Activated T-helper 1 cell treated with anti-CD3 and anti-CD28 coated beads, Interleukin-2, amount 50 U/mL, for 16 hours (primary cell): Measurements from ENCODE around the gene ITGA3.

Experiments
- DNase-seq, 2 donors: peaks; one replicate each; pipeline ENCODE4 v3.0.0-alpha.2; 2020; ENCODE audit warnings: low read depth in 1 of 2, low spot score in 1 of 2

The ITGA3 gene

DNA sequence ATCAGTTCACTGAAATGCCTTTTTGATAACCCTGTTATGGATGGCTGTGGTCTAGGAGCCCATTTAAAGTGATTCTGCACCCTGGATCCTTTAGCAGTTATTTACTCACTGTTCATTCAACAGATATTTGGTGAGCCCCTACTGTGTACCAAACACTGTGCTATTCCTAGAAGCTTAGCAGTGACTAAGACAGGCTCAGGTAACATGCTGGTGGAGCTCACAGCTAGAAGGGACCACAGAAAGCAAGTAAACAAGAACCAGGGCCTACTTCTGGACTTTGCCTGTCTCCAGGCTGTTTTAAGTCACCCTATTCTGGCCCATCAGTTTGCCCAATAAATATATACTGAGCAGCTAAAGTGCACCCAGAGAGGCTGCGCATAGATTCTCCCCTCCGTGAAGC is 11.1 kb downstream of the ITGA3 start:
- no peak for DNase-seq

DNA sequence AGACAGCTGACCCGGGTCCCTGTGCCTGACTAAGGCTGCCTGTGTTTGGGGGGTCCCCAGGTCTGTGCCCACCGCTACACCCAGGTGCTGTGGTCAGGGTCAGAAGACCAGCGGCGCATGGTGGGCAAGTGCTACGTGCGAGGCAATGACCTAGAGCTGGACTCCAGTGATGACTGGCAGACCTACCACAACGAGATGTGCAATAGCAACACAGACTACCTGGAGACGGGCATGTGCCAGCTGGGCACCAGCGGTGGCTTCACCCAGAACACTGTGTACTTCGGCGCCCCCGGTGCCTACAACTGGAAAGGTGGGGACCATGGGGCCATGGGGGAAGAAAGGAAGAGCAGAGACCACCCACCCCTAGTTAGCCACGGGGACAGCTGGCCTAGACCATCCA is 12.1 kb downstream of the ITGA3 start:
- DNase-seq = no peak

- DNase-seq = no peak
These were observed 15.2 kb downstream of the ITGA3 start for GRCh38 chr17:50070908-50071680.

- no peak for DNase-seq
These were observed 15.8 kb downstream of the ITGA3 start for GRCh38 chr17:50071692-50072091.

DNA sequence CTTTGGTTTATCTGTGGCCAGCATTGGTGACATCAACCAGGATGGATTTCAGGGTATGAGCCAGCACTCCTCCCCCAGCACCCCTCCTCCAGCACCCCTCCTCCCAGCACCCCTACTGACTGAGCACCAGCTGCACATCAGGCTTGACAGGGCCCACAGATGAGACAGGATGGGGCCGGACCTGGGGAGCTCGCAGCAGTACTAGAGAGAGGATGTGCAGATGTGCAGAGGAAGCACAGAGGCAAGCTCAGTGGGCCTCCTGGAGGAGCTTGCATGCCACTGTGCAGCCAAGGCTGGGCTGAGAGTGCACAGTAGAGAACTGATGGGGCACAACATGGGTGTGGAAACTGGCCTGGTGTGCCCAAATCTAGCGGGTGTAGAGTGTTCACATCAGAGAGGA is 16.2 kb downstream of the ITGA3 start:
- no peak for DNase-seq

DNA sequence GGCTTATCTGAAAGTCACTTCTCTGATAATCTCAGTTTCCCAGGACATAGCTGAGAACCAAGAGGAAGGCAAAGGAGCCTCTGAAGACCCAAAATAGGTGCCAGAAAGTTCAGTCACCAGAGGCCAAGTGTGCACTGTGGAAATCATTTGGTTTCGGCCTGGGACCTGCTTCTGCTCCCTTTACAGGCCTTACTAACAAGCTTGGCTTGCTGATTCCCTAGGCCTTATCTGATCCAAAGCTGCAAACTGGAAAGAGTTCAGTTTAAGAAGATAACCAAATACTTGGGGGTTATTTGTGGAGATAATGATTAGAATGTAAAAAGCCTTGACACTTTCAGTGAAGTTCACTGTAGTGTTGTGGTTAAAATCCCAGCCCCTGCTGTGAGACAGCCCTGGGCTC is 17.0 kb downstream of the ITGA3 start:
- DNase-seq = no peak

DNA sequence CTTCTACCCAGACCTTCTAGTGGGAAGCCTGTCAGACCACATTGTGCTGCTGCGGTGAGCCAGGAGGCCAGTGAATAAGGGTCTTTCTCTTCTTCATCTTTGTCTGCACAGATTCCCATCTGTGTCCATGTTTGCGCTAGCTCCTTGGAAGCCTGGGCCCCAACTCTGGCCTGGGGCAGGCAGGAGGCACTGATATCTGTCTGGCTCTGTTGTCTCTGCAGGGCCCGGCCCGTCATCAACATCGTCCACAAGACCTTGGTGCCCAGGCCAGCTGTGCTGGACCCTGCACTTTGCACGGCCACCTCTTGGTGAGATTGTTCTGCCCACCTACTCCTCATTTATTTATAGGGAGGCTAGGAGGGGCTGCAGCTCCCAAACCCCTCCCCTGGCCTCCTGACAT is 18.3 kb downstream of the ITGA3 start:
- DNase-seq = no peak

GRCh38 chr17:50075446-50076032 is 19.6 kb downstream of the ITGA3 start:
- DNase-seq = no peak

- no peak for DNase-seq
These were observed 20.3 kb downstream of the ITGA3 start for GRCh38 chr17:50076221-50076590.

DNA sequence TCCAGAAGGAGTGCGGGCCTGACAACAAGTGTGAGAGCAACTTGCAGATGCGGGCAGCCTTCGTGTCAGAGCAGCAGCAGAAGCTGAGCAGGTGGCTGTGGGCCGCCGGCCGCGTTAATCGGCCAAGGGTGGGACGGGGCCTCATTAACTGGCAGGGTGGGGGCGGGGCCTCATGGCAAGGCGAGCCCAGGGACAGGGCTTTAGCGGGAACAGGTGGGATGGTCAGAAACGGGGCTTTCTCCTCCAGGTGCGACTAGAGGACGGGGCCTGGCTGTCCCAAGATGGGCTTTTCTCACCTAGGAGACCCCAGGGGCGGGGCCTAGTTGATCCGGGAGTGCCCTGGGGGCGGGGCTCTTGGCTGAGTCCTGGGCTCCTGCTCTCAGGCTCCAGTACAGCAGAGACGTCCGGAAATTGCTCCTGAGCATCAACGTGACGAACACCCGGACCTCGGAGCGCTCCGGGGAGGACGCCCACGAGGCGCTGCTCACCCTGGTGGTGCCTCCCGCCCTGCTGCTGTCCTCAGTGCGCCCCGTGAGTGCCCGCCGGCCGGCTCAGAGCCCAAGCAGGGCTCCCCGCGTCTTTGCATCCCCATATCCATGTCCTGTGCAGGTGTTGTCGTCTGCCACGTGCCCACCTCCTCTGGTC is 20.8 kb downstream of the ITGA3 start:
- no peak for DNase-seq

DNA sequence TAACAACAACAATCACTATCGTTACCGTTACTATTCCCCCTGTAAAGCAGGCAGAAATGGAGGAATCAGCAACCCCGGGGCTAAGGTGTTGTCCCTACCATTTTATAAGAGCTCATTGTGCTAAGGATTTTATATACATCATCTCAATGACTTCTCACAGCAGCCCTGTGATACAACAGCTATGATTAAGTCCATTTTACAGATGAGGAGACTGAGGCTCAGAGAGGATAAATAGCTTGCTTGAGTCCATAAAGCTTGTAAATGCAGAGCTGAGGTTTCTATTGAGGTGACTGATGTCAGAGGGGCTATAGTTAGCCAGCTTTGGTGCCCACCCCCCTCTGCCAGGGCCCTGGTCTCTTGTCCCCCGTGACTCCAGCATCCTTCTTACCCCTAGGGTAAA is 22.5 kb downstream of the ITGA3 start:
- DNase-seq = no peak

DNA sequence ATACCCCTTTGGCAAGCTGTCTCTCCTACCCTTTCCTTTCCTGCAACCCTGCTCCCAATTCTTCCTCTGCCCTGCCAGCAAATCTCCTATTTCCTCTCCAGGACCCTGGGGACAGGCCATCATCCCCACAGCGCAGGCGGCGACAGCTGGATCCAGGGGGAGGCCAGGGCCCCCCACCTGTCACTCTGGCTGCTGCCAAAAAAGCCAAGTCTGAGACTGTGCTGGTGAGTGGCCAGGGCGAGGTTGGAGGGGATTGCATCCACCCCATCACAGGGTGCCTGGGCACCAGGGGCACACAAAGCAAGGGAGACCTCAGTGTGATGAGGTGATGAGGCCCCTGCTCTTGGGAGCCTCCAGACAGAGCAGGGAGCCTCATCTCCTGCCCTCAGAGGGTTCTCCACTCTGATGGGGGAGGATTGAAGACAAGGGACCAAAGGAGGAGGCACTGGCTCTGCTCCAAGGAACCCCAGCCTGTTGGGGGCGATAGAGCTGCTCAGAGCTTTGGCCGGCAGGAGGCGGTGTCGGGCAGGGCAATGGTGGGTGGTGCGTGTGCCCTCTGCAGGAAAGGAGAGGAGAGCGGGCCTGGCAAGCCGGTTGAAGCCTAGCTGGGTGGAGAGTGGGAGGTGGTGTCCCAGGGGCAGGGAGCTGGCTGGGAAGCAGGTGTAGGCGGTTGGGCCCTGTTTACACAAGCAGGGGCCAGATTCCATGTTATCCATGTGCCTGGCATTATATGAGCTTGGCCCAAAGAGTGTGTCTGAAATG is 23.6 kb downstream of the ITGA3 start:
- no peak for DNase-seq

DNA sequence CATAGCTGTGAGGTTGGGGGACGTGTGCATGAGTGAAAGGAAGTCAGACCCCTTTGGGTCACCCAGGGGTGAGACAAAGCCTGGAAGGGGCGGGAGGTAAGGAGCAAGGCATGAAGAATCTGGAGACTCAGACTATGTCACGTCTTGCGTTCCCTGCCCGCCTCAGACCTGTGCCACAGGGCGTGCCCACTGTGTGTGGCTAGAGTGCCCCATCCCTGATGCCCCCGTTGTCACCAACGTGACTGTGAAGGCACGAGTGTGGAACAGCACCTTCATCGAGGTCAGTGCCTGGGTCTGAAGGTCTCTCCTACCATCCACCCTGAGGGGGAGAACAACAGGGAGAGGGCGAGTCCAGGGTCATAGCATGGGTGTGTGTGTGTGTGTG is 24.2 kb downstream of the ITGA3 start:
- no peak for DNase-seq

DNA sequence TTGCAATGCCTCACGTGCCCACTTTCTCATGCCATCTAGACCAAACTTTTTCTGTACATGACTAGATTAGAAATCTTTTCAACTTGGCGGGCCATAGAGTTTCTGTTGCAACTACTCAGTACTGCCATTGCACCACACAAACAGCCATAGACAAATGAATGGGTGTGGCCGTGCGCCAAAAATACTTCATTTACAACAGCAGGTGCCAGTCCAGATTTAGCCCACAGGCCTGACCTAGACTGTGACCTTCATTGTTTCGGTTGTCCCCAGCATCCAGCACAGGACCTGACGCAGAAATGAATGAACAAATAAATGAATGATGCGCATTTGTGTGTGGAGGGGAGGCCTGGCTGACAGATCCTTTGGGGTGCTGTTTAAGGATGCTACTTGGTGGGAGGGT is 24.9 kb downstream of the ITGA3 start:
- DNase-seq = no peak

GRCh38 chr17:50081757-50082156 is 25.8 kb downstream of the ITGA3 start:
- DNase-seq = no peak

DNA sequence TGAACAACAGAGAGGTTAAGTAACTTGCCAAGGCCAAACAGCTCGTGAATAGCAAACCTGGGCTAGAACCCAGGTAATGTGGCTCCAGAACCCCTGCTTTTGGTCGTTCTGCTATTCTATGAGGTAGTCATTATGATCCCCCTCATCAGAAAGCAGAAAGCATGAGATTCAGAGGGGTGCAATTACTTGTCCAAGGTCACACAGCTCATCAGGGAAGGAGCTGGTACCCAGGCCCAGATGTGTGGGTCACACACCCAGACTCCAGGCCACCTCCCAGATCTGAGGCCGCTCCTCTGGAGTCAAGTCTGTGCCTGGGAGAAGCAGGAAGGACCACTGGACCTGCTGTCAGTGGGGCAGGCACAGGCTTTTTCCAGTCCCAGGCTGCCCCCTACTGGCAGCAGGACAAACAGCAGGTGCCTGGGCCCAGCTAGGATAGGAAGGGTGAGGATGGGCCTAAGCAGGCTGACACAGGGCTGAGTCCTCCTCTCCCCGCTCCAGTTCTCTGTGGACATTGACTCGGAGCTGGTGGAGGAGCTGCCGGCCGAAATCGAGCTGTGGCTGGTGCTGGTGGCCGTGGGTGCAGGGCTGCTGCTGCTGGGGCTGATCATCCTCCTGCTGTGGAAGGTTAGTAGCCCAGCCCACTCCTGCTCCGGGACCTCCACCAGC is 31.5 kb downstream of the ITGA3 start:
- peak; percentile 61 to 62 for DNase-seq

DNA sequence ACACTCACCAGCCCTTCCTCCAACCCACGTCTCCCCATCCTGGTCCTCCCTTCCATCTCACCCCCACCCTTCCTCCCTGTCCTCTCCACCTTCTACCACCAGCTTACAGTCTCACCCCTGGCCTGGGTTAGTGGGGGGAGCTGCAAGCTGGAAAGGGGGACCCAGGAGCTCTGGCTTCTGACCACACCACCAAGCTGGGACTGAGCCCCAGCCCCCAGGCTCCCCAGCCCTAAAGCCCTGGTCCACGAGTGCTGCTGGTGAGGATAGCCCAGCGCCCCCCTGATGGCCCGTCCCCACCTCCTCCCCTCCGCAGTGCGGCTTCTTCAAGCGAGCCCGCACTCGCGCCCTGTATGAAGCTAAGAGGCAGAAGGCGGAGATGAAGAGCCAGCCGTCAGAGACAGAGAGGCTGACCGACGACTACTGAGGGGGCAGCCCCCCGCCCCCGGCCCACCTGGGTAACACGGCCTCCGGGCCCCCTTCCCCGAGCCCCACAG is 32.0 kb downstream of the ITGA3 start:
- no peak for DNase-seq

- no peak for DNase-seq
These were observed 33.3 kb downstream of the ITGA3 start for GRCh38 chr17:50088952-50089825.

- no peak for DNase-seq
These were observed 34.2 kb downstream of the ITGA3 start for GRCh38 chr17:50090071-50090470.
